K562 (cell line): ENCODE measurements around the gene TRPC4.

Source experiments
- ATF1 ChIP-seq, 2 experiments: fragments of 450-650 bp in 1 of 2; IDR thresholded peaks; 2 replicates each; pipeline ENCODE4 v1.6.1; 2016; ENCODE audit warnings: missing compliant biosample characterization in 1 of 2, missing genetic modification characterization in 1 of 2
- CTCF ChIP-seq, 3 experiments: IDR thresholded peaks in 2 of 3; conservative IDR thresholded peaks in 1 of 3; 2 replicates each; pipeline ENCODE4 v1.5.1; 2011 to 2012; ENCODE audit warnings: low read length in 3 of 3, mild to moderate bottlenecking in 3 of 3, control low read depth in 2 of 3, improper control_type of control experiment in 1 of 3, inconsistent platforms in 1 of 3, low read depth in 1 of 3, mixed read lengths in 1 of 3, moderate library complexity in 1 of 3; ENCODE audit not compliant: insufficient read depth in 2 of 3
- JUNB ChIP-seq: fragments of 450-650 bp; formaldehyde crosslinking; conservative IDR thresholded peaks from 2 replicates; pipeline ENCODE4 v1.4.0; 2020; ENCODE audit warnings: mild to moderate bottlenecking
- NRF1 ChIP-seq, 2 experiments: fragments of 450-650 bp; IDR thresholded peaks in 1 of 2; conservative IDR thresholded peaks in 1 of 2; 2 replicates each; pipeline ENCODE4 v1.6.1; 2014; ENCODE audit warnings: mild to moderate bottlenecking in 2 of 2
- YY1 ChIP-seq, 3 experiments: IDR thresholded peaks; 2 replicates each; pipeline ENCODE4 v1.6.1; 2011; ENCODE audit warnings: low read length in 2 of 3, mild to moderate bottlenecking in 2 of 3, moderate library complexity in 2 of 3, borderline replicate concordance in 1 of 3, control low read depth in 1 of 3, low read depth in 1 of 3; ENCODE audit not compliant: insufficient read depth in 3 of 3, insufficient replicate concordance in 2 of 3, control insufficient read depth in 1 of 3, insufficient read length in 1 of 3; ENCODE audit errors: extremely low read depth in 1 of 3
- ZNF133 ChIP-seq: fragments of 250-450 bp; sonication (Bioruptor Pico); IDR thresholded peaks from 2 replicates; pipeline ENCODE4 v1.4.0; 2020; ENCODE audit warnings: mild to moderate bottlenecking
- ZNF589 ChIP-seq: fragments of 200-800 bp; sonication (Bioruptor generic); IDR thresholded peaks from 2 replicates; pipeline ENCODE4 v1.6.1; 2016; ENCODE audit warnings: low read depth, missing genetic modification characterization, missing compliant biosample characterization
- ZNF655 ChIP-seq: fragments of 250-450 bp; sonication (Bioruptor Pico); IDR thresholded peaks from 2 replicates; pipeline ENCODE4 v1.5.0; 2021
- TF ChIP-seq, protein P1 (sequence below): fragments of 450-650 bp; IDR thresholded peaks from 2 replicates; pipeline ENCODE4 v1.6.1; 2017; ENCODE audit warnings: mild to moderate bottlenecking, moderate library complexity

GRCh38 chr13:37663724-37664123 is 205.8 kb downstream of the TRPC4 start:
- no peak for TF ChIP-seq NRF1 (conservative IDR thresholded peaks at IDR 0.05 in 1 of 2, IDR thresholded peaks at IDR 0.05 in 1 of 2)
- TF ChIP-seq JUNB, result no peak
- TF ChIP-seq CTCF (IDR thresholded peaks at IDR 0.05 in 2 of 3, conservative IDR thresholded peaks at IDR 0.05 in 1 of 3; ENCODE audit: insufficient read depth in 2 of 3, low read depth in 1 of 3, low read length in 3 of 3), result no peak
- no peak for TF ChIP-seq YY1 (IDR thresholded peaks at IDR 0.05; ENCODE audit: borderline replicate concordance in 1 of 3, control insufficient read depth in 1 of 3, extremely low read depth in 1 of 3, insufficient read depth in 3 of 3, insufficient read length in 1 of 3, insufficient replicate concordance in 2 of 3, low read depth in 1 of 3, low read length in 2 of 3)
- TF ChIP-seq ZNF589 (CRISPR knock-in tag), result no peak
- TF ChIP-seq ZNF655 (CRISPR knock-in tag), result no peak
- no peak for TF ChIP-seq ATF1 (CRISPR knock-in tag; IDR thresholded peaks at IDR 0.05)
- no peak for TF ChIP-seq ATF1 (tag; IDR thresholded peaks at IDR 0.05)
- TF ChIP-seq, protein P1, sequence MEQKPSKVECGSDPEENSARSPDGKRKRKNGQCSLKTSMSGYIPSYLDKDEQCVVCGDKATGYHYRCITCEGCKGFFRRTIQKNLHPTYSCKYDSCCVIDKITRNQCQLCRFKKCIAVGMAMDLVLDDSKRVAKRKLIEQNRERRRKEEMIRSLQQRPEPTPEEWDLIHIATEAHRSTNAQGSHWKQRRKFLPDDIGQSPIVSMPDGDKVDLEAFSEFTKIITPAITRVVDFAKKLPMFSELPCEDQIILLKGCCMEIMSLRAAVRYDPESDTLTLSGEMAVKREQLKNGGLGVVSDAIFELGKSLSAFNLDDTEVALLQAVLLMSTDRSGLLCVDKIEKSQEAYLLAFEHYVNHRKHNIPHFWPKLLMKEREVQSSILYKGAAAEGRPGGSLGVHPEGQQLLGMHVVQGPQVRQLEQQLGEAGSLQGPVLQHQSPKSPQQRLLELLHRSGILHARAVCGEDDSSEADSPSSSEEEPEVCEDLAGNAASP, result no peak
- no peak for TF ChIP-seq ZNF133 (CRISPR knock-in tag)
